ENCODE measurements around the gene LRCH4. TPM values are rescaled to one million over a fixed set of nuclear protein-coding genes. Genes with fewer than 3 reads are reported as not detected.
A peak's percentile ranks its signal among the peaks of the same experiment; 100 is the strongest.

Gene LRCH4
- total and polyA plus RNA-seq, 3 donors from 2014 or later, result 159 to 378 (median 314) TPM

DNA sequence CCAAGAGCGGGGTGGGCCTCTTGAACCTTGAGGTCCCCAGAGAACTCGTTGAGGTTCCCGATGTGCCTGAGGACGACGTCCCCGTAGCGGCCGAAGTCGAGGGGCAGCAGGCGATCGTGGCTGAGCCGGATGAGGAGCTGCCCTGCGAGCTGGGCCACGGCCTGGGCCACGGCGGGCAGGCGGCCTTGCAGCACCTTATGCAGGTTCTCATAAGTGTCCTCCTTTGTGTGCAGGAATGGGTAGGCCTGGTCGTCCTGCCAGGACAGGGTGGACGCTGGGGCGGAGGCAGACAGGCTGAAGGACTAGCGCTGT is 41.3 kb upstream of the LRCH4 start:
- 83 to 93% methylated on average over 2 to 21 of the region's 21 CpGs for WGBS, 2 donors
- Histone ChIP-seq H3K9me3 (no peaks in the 10 kb centered on the region), H3K36me3 (ENCODE audit: low read depth, missing control alignments) (no peaks in the 10 kb centered on the region), H3K4me3 (peak overlapping the region; percentile 20 to 21), H3K4me1 (peaks cover 2% of the 10 kb centered on the region), H3K27ac (no peak overlapping the region), H3K27me3 (no peaks in the 10 kb centered on the region)
- intact Hi-C loops (cut with DNase I; ENCODE audit: low total_unique reads), result no loop called here
- DNase-seq, result no peak
- no peak for TF ChIP-seq POLR2A (IDR thresholded peaks at IDR 0.05)
- TF ChIP-seq, protein P1, sequence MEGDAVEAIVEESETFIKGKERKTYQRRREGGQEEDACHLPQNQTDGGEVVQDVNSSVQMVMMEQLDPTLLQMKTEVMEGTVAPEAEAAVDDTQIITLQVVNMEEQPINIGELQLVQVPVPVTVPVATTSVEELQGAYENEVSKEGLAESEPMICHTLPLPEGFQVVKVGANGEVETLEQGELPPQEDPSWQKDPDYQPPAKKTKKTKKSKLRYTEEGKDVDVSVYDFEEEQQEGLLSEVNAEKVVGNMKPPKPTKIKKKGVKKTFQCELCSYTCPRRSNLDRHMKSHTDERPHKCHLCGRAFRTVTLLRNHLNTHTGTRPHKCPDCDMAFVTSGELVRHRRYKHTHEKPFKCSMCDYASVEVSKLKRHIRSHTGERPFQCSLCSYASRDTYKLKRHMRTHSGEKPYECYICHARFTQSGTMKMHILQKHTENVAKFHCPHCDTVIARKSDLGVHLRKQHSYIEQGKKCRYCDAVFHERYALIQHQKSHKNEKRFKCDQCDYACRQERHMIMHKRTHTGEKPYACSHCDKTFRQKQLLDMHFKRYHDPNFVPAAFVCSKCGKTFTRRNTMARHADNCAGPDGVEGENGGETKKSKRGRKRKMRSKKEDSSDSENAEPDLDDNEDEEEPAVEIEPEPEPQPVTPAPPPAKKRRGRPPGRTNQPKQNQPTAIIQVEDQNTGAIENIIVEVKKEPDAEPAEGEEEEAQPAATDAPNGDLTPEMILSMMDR (IDR thresholded peaks at IDR 0.05), result no peak

DNA sequence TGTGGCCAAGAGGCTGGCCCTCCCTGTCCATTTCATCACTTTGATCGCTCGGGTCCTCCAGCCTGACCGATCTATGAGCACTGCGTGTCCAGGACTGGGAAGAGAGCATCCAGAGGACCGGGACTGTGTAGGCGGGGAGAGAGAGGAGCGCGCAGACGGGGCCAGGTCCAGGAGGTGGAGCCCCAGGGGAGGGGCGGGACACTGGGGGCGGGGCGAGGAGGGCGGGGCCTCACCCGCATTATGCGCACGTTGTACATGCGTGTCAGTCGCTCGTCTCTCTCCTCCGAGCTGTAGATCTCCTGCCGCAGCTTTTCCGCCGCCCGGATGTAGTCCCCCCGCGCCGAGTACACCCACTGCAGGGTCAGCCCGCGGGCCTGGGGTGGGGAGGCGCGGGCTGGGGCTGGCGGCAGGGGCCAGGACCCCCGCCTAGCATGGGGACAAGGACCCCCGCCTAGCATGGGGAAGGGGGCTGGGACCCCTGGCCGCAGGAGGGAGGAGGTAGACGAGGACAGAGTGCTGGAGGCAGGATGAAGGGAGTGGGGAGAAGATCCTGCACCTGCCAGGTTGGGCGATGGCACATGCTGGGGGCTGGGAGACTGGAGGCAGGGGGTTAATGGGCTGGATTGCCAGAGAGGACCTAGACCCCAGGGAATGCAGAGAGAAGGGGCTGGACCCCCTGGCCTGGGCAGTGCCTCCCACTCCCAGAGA is 40.8 kb upstream of the LRCH4 start:
- H3K27me3 ChIP-seq, result no peaks in the 10 kb centered on the region
- 6 to 9% methylated on average over 9 to 37 of the region's 37 CpGs for WGBS, 2 donors
- no peaks in the 10 kb centered on the region for H3K36me3 ChIP-seq (ENCODE audit: low read depth, missing control alignments)
- peaks cover 2% of the 10 kb centered on the region for H3K4me1 ChIP-seq
- peak overlapping the region; percentile 20 to 21 for H3K4me3 ChIP-seq
- intact Hi-C loops (cut with DNase I; ENCODE audit: low total_unique reads), result no loop called here
- H3K27ac ChIP-seq, result no peak overlapping the region
- no peak for TF ChIP-seq POLR2A (IDR thresholded peaks at IDR 0.05)
- DNase-seq, result peak; percentile 83
- H3K9me3 ChIP-seq, result no peaks in the 10 kb centered on the region

DNA sequence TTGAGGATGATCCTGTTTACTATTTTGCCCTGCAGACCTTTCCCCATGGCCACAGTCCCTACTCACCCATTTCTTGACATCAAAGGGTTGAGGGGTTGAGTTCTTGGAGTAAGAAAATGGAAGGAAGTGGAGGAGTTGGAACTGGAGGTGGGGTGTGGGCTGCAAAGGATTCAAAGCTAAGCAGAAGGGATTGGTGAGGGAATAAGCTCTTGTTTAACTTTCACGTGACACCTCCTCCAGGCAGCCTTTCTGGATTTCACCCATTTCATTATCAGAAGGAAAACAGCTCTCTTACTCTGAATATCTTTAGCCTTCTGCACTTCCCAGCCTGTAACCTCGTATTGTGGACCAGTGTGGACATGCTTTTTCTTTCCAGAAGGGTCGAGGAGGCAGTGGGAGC is 40.1 kb upstream of the LRCH4 start:
- WGBS, 2 donors, result 9 to 13% methylated on average over 3 of the region's 3 CpGs
- Histone ChIP-seq H3K27ac (no peak overlapping the region), H3K4me1 (peaks cover 2% of the 10 kb centered on the region), H3K27me3 (no peaks in the 10 kb centered on the region), H3K9me3 (no peaks in the 10 kb centered on the region), H3K4me3 (peak overlapping the region; percentile 20 to 21), H3K36me3 (ENCODE audit: low read depth, missing control alignments) (no peaks in the 10 kb centered on the region)
- intact Hi-C loops (cut with DNase I; ENCODE audit: low total_unique reads), result no loop called here
- TF ChIP-seq, protein P1 (IDR thresholded peaks at IDR 0.05), result no peak
- no peak for TF ChIP-seq POLR2A (IDR thresholded peaks at IDR 0.05)
- DNase-seq, result no peak

DNA sequence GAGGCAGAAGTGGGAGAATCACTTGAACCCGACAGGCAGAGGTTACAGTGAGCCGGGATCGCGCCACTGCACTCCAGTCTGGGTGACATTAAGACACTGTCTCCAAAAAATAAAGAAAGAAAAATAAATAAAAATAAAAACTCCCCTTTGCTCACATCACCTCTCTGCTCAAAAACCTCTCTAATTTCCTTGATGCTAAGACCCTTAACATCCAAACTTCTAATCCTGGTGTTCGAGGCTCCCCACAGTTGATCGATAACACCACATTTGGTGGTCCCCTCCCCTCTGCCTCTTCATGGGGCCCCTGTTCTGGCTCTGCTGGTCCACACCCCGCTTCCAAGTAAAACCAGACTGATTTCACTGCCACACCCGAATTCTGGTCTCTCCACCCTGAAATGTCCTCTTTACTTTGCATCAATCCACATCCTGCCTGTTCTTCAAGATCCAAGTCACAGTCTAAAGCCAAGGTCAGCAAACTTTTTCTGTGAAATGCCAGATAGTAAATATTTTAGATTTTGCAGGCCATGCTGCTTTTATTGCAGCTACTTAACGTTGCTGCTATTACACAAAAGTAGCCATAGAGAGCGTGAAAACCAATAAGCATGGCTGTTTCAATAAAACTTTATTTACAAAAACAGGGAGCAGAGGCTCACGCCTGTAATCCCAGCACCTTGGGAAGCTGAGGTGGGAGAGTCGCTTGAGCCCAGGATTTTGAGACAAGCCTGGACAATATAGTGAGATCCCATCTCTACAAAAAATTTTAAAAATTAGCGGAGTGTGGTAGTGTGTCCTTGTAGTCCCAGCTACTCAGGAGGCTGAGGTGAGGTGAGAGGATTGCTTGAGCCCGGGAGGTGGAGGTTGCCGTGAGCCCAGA is 38.3 kb upstream of the LRCH4 start:
- TF ChIP-seq POLR2A (IDR thresholded peaks at IDR 0.05), result no peak
- TF ChIP-seq, protein P1 (IDR thresholded peaks at IDR 0.05), result no peak
- Histone ChIP-seq H3K9me3 (no peaks in the 10 kb centered on the region), H3K4me1 (peaks cover 2% of the 10 kb centered on the region), H3K36me3 (ENCODE audit: low read depth, missing control alignments) (no peaks in the 10 kb centered on the region), H3K4me3 (no peak overlapping the region), H3K27me3 (no peaks in the 10 kb centered on the region), H3K27ac (no peak overlapping the region)
- WGBS, 2 donors, result 83 to 87% methylated on average over 15 of the region's 15 CpGs
- intact Hi-C loops (cut with DNase I; ENCODE audit: low total_unique reads), result no loop called here
- DNase-seq, result no peak

DNA sequence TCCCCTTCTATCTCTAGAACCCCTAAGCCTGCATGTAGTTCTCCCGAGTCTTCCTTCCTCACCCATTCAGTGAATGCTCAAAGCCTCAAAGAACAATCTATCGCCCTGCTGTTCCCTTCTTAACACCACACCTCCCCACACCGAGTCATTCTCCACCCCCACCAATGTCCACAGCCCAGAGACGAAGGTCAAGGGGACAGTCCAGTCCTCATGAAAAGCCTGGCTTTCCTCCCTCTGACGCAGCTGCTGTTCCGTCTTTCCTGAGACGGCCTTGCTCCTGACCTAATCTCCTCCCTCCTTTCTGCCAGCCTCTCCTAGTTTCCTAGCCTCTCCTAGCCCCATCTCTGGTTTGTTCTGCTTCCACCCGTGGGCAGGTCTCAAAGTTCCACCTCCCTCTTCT is 35.6 kb upstream of the LRCH4 start:
- H3K4me3 ChIP-seq, result no peak overlapping the region
- DNase-seq, result peak; percentile 59
- WGBS, 2 donors, result 50 to 51% methylated on average over 8 of the region's 8 CpGs
- H3K27me3 ChIP-seq, result no peaks in the 10 kb centered on the region
- intact Hi-C loops (cut with DNase I; ENCODE audit: low total_unique reads), result no loop called here
- no peaks in the 10 kb centered on the region for H3K9me3 ChIP-seq
- H3K4me1 ChIP-seq, result no peaks in the 10 kb centered on the region
- no peaks in the 10 kb centered on the region for H3K36me3 ChIP-seq (ENCODE audit: low read depth, missing control alignments)
- H3K27ac ChIP-seq, result peak overlapping the region in 1 of 2 donors; percentile 45
- TF ChIP-seq, protein P1 (IDR thresholded peaks at IDR 0.05), result no peak
- TF ChIP-seq POLR2A (IDR thresholded peaks at IDR 0.05), result no peak

All from testis (tissue), 3 donors.